HepG2 (cell line): ENCODE data around the gene NFXL1. TPM values are rescaled to one million over a fixed set of nuclear protein-coding genes. Genes with fewer than 3 reads are reported as not detected.
A peak's percentile ranks its signal among the peaks of the same experiment; 100 is the strongest.

Source experiments
- CREB3 ChIP-seq: sonication (generic); formaldehyde crosslinking; IDR thresholded peaks from 2 replicates; pipeline ENCODE4 v1.5.0; 2020; ENCODE audit warnings: missing genetic modification reagents
- HMG20A ChIP-seq: IDR thresholded peaks from 2 replicates; pipeline ENCODE4 v1.6.1; 2016; ENCODE audit warnings: borderline replicate concordance
- NFYC ChIP-seq: IDR thresholded peaks from 2 replicates; pipeline ENCODE4 v1.6.1; 2016; ENCODE audit warnings: missing genetic modification reagents, missing compliant biosample characterization
- PPARG ChIP-seq: conservative IDR thresholded peaks from 2 replicates; pipeline ENCODE4 v1.6.1; 2016; ENCODE audit warnings: missing biosample characterization, missing genetic modification reagents
- PTBP1 ChIP-seq: fragments of 200-400 bp; formaldehyde crosslinking; IDR thresholded peaks from 2 replicates; pipeline ENCODE4 v1.6.1; 2018; ENCODE audit warnings: low read length, low read depth; ENCODE audit not compliant: poor library complexity, severe bottlenecking
- RERE ChIP-seq: IDR thresholded peaks from 2 replicates; pipeline ENCODE4 v1.6.1; 2016; ENCODE audit warnings: low read depth, missing genetic modification reagents, missing compliant biosample characterization
- SIN3B ChIP-seq: fragments of 150-350 bp; IDR thresholded peaks from 2 replicates; pipeline ENCODE4 v1.6.1; 2014; ENCODE audit warnings: low read length
- SOX13 ChIP-seq, 3 experiments: fragments of 450-650 bp in 1 of 3; sonication (generic) in 1 of 3; formaldehyde crosslinking in 1 of 3; IDR thresholded peaks in 2 of 3; conservative IDR thresholded peaks in 1 of 3; 2 replicates each; pipeline versions ENCODE4 v1.5.0 to v1.6.1; 2016 to 2020; ENCODE audit warnings: antibody characterized with exemption in 1 of 3, mild to moderate bottlenecking in 1 of 3, missing compliant biosample characterization in 1 of 3, missing genetic modification reagents in 1 of 3, moderate library complexity in 1 of 3
- TCF7 ChIP-seq: sonication (generic); IDR thresholded peaks from 2 replicates; pipeline ENCODE4 v1.6.1; 2016; ENCODE audit warnings: antibody characterized with exemption, low read depth
- ZNF547 ChIP-seq: sonication (generic); formaldehyde crosslinking; IDR thresholded peaks from 2 replicates; pipeline ENCODE4 v1.5.1; 2020; ENCODE audit warnings: mild to moderate bottlenecking, missing genetic modification reagents
- ZNF768 ChIP-seq: sonication (generic); formaldehyde crosslinking; IDR thresholded peaks from 2 replicates; pipeline ENCODE4 v1.4.0; 2020; ENCODE audit warnings: missing genetic modification reagents
- ZNF792 ChIP-seq: IDR thresholded peaks from 2 replicates; pipeline ENCODE4 v1.6.1; 2016
- polyA plus RNA-seq, 8 experiments: library from polyadenylated mRNA; depleted of rRNA in 3 of 8; stranded (reverse) in 7 of 8; unstranded in 1 of 8; fragments of >200 nt; fragmentation: Illumina TruSeq in 4 of 8; extraction: Trizol in 4 of 8; gene quantifications; 2 replicates each; pipeline versions ENCODE4 v1.2.1 to v1.2.3, GENCODE V29; 2011 to 2016; ENCODE audit warnings: low read depth in 4 of 8, missing spikeins in 1 of 8, mixed read lengths in 1 of 8; ENCODE audit not compliant: insufficient read depth in 1 of 8
- total RNA-seq, 5 experiments: library from RNA; depleted of rRNA; stranded (reverse); fragments of >200 nt; fragmentation: Illumina TruSeq; extraction: Trizol; gene quantifications; 2 replicates each; pipeline ENCODE4 v1.2.3, GENCODE V29; 2016; ENCODE audit warnings: low read depth in 1 of 5
- TF ChIP-seq, protein P1 (sequence below): sonication (generic); formaldehyde crosslinking; IDR thresholded peaks from 2 replicates; pipeline ENCODE4 v1.5.0; 2020; ENCODE audit warnings: mild to moderate bottlenecking, missing genetic modification reagents, borderline replicate concordance
- TF ChIP-seq, protein P2 (sequence below): sonication (generic); formaldehyde crosslinking; IDR thresholded peaks from 2 replicates; pipeline ENCODE4 v1.5.1; 2020; ENCODE audit warnings: missing genetic modification reagents, mild to moderate bottlenecking, borderline replicate concordance
- TF ChIP-seq, protein P3 (sequence below): sonication (generic); formaldehyde crosslinking; IDR thresholded peaks from 2 replicates; pipeline ENCODE4 v1.4.0; 2020; ENCODE audit warnings: missing genetic modification reagents, borderline replicate concordance

The NFXL1 gene
- total and polyA plus RNA-seq, 2 of the 13 experiments (the other 11 are each of a cell fraction or from before 2014, with no cell fraction given), result 12.0 to 18.6 TPM

DNA sequence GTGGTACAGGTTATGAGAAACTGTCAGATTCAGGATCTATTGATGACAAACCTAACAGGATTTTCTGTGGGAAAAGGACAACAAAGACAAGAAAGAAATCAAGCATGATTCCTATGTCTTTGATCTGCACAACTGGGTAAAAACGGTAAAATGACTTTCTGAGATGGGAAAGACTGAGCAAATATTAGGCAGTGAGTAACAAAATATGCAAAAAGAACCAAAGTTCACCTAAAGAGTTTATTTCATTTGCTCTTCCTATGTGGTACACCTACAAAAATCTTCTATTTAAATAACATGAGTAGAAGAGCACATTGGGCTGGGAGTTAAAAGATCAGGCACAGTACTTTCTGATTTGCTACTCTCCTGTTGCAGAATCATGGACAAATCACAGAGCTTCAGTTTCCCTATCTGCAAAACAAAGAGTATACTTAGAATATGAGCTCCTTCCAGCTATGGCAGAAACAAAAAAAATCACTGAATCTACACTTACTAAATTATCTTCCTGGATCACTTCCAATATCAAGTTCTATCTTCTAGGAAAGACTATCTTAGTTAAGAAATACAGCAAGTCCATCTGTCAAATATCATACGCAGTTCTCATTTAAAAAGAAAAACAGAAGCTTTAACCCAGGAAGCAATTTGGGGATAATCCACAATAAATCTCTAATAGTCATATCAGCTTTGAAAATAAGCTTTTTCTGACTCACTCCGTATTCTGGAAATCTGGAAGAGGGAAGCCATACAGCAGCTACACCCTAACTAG lies 37.4 kb downstream of the NFXL1 start (continued):
- TF ChIP-seq, protein P1, sequence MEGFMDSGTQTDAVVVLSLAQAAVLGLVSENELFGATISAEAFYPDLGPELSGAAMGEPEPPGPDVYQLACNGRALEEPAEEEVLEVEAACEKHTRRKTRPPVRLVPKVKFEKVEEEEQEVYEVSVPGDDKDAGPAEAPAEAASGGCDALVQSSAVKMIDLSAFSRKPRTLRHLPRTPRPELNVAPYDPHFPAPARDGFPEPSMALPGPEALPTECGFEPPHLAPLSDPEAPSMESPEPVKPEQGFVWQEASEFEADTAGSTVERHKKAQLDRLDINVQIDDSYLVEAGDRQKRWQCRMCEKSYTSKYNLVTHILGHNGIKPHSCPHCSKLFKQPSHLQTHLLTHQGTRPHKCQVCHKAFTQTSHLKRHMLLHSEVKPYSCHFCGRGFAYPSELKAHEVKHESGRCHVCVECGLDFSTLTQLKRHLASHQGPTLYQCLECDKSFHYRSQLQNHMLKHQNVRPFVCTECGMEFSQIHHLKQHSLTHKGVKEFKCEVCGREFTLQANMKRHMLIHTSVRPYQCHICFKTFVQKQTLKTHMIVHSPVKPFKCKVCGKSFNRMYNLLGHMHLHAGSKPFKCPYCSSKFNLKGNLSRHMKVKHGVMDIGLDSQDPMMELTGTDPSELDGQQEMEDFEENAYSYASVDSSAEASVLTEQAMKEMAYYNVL (CRISPR knock-in tag), result no peak
- TF ChIP-seq NFYC (CRISPR knock-in tag) (no peak), ZNF792 (CRISPR knock-in tag) (0 out of 2 replicates have a peak, but pooled peaks have one; percentile 23), ZNF547 (CRISPR knock-in tag) (no peak), ZNF768 (CRISPR knock-in tag) (no peak), PTBP1 (no peak), SOX13 (IDR thresholded peaks at IDR 0.05) (no peak), SOX13 (CRISPR knock-in tag; conservative IDR thresholded peaks at IDR 0.05 in 1 of 2, IDR thresholded peaks at IDR 0.05 in 1 of 2) (peak in 1 of 2 experiments; percentile 63; a peak in 2 of 4 replicates), PPARG (CRISPR knock-in tag) (peak; percentile 2; the same call in 1 of the 2 replicates), RERE (CRISPR knock-in tag) (no peak), CREB3 (no peak), TCF7 (peak; percentile 72), SIN3B (no peak), HMG20A (CRISPR knock-in tag) (0 out of 2 replicates have a peak, but pooled peaks have one; percentile 38)
- TF ChIP-seq, protein P2, sequence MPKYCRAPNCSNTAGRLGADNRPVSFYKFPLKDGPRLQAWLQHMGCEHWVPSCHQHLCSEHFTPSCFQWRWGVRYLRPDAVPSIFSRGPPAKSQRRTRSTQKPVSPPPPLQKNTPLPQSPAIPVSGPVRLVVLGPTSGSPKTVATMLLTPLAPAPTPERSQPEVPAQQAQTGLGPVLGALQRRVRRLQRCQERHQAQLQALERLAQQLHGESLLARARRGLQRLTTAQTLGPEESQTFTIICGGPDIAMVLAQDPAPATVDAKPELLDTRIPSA (CRISPR knock-in tag), result no peak
- TF ChIP-seq, protein P3, sequence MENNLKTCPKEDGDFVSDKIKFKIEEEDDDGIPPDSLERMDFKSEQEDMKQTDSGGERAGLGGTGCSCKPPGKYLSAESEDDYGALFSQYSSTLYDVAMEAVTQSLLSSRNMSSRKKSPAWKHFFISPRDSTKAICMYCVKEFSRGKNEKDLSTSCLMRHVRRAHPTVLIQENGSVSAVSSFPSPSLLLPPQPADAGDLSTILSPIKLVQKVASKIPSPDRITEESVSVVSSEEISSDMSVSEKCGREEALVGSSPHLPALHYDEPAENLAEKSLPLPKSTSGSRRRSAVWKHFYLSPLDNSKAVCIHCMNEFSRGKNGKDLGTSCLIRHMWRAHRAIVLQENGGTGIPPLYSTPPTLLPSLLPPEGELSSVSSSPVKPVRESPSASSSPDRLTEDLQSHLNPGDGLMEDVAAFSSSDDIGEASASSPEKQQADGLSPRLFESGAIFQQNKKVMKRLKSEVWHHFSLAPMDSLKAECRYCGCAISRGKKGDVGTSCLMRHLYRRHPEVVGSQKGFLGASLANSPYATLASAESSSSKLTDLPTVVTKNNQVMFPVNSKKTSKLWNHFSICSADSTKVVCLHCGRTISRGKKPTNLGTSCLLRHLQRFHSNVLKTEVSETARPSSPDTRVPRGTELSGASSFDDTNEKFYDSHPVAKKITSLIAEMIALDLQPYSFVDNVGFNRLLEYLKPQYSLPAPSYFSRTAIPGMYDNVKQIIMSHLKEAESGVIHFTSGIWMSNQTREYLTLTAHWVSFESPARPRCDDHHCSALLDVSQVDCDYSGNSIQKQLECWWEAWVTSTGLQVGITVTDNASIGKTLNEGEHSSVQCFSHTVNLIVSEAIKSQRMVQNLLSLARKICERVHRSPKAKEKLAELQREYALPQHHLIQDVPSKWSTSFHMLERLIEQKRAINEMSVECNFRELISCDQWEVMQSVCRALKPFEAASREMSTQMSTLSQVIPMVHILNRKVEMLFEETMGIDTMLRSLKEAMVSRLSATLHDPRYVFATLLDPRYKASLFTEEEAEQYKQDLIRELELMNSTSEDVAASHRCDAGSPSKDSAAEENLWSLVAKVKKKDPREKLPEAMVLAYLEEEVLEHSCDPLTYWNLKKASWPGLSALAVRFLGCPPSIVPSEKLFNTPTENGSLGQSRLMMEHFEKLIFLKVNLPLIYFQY (CRISPR knock-in tag), result no peak
